ENCODE measurements around the gene AGMO.

DNA sequence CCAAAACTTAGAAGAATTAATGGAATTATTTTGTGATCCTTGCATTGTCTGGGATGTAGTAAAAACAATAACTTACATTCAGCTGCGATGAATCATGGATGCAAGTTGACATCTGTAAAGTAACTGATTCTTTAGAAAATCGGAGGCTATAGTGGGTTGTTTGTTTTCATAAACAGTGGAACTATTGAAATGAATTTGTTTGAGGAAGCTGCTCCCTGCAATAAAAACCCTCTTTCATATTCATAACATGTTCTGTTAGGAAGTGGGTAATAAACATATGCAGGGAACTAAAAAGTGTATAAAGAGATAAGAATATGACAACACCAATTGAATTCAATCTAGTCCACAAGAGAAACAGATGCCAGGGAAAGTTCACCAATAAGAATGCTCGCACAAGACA is 53.6 kb downstream of the AGMO start:
- TF ChIP-seq, protein P1, sequence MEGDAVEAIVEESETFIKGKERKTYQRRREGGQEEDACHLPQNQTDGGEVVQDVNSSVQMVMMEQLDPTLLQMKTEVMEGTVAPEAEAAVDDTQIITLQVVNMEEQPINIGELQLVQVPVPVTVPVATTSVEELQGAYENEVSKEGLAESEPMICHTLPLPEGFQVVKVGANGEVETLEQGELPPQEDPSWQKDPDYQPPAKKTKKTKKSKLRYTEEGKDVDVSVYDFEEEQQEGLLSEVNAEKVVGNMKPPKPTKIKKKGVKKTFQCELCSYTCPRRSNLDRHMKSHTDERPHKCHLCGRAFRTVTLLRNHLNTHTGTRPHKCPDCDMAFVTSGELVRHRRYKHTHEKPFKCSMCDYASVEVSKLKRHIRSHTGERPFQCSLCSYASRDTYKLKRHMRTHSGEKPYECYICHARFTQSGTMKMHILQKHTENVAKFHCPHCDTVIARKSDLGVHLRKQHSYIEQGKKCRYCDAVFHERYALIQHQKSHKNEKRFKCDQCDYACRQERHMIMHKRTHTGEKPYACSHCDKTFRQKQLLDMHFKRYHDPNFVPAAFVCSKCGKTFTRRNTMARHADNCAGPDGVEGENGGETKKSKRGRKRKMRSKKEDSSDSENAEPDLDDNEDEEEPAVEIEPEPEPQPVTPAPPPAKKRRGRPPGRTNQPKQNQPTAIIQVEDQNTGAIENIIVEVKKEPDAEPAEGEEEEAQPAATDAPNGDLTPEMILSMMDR (IDR thresholded peaks at IDR 0.05; ENCODE audit: low read length) = no peak
- no peak for TF ChIP-seq EZH2phosphoT487 (IDR thresholded peaks at IDR 0.05; ENCODE audit: low read length)
- no peak for TF ChIP-seq EZH2 (optimal IDR thresholded peaks at IDR 0.05; ENCODE audit: low read depth, low read length)
